IPS DF 6.9 (cell line): Measurements from ENCODE around the gene LARGE1.

Experiments
- DNase-seq: peaks from one replicate; pipeline ENCODE4 v3.0.0-alpha.2; 2013; ENCODE audit warnings: low read depth, low spot score
- H3K27ac ChIP-seq: one replicate; pipeline ENCODE4 v1.5.1; 2013; ENCODE audit warnings: low read length, control low read depth
- H3K27me3 ChIP-seq: 2 replicates; pipeline ENCODE4 v1.6.1; 2013; ENCODE audit warnings: mild to moderate bottlenecking, low read length; ENCODE audit not compliant: control insufficient read depth, insufficient read depth
- H3K36me3 ChIP-seq: 2 replicates; pipeline ENCODE4 v1.6.1; 2013; ENCODE audit warnings: low read length; ENCODE audit not compliant: control insufficient read depth, insufficient read depth
- H3K4me1 ChIP-seq: 2 replicates; pipeline ENCODE4 v1.6.1; 2013; ENCODE audit warnings: low read length; ENCODE audit not compliant: control insufficient read depth, insufficient read depth
- H3K4me3 ChIP-seq: 2 replicates; pipeline ENCODE4 v1.5.1; 2013; ENCODE audit warnings: mild to moderate bottlenecking, low read length
- H3K9me3 ChIP-seq: 2 replicates; pipeline ENCODE4 v1.6.1; 2013; ENCODE audit warnings: low read length, inconsistent platforms; ENCODE audit not compliant: control insufficient read depth, insufficient read depth
- WGBS: extraction: QIAGEN DNeasy Blood & Tissue Kit; methylation state at CpG from one replicate; pipeline ENCODE4 v1.1.7; 2013; ENCODE audit warnings: mixed read lengths, missing lambda C conversion rate; ENCODE audit not compliant: insufficient read length, insufficient coverage; 5-methylcytosine and 5-hydroxymethylcytosine counted together

The LARGE1 gene

GRCh38 chr22:33746501-33746928, 173.8 kb downstream of the LARGE1 start:
- no peak overlapping the region for H3K4me3 ChIP-seq
- no peak overlapping the region for H3K27ac ChIP-seq
- DNase-seq, result no peak
- H3K9me3 ChIP-seq, result no peaks in the 10 kb centered on the region
- WGBS, result no CpG with 5 or more reads among the region's 3 CpGs
- H3K4me1 ChIP-seq, result peaks cover 2% of the 10 kb centered on the region; the same call in 1 of the 2 replicates
- H3K36me3 ChIP-seq, result no peaks in the 10 kb centered on the region; the same call in 1 of the 2 replicates
- H3K27me3 ChIP-seq, result no peaks in the 10 kb centered on the region

DNA sequence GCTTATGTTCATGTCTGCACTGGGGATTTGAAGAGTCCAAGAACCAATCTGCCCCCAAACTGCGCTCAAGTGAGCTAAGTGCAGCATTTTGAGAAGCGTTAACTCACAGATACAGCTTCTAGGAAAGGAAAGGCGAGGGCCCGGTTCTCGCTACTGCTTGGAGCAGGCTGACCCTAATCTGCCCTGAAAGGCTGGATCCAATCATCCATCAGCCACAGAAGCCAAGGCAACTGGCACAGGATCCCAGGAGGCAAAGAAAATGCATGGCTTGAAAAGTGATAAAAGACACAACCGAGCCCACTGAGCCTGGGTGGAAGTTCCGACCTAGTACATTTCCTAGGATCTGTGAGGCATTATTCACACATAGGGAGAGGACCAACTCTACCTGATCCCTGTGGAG, 174.8 kb downstream of the LARGE1 start:
- DNase-seq, result no peak
- WGBS, result no CpG with 5 or more reads among the region's 7 CpGs
- Histone ChIP-seq H3K4me3 (no peak overlapping the region), H3K4me1 (peaks cover 2% of the 10 kb centered on the region), H3K27ac (no peak overlapping the region), H3K9me3 (no peaks in the 10 kb centered on the region), H3K27me3 (no peaks in the 10 kb centered on the region), H3K36me3 (no peaks in the 10 kb centered on the region; the same call in 1 of the 2 replicates)

- Histone ChIP-seq H3K27ac (no peak overlapping the region), H3K4me1 (peaks cover 2% of the 10 kb centered on the region; the same call in 1 of the 2 replicates), H3K27me3 (no peaks in the 10 kb centered on the region), H3K4me3 (no peak overlapping the region), H3K36me3 (no peaks in the 10 kb centered on the region), H3K9me3 (no peaks in the 10 kb centered on the region)
- no peak for DNase-seq
- WGBS, result no CpG with 5 or more reads among the region's 5 CpGs
Observed at GRCh38 chr22:33743756-33744155, 176.5 kb downstream of the LARGE1 start.

GRCh38 chr22:33741025-33741424, 179.3 kb downstream of the LARGE1 start:
- H3K4me1 ChIP-seq, result peaks cover 2% of the 10 kb centered on the region; the same call in 1 of the 2 replicates
- no peak overlapping the region for H3K27ac ChIP-seq
- H3K27me3 ChIP-seq, result no peaks in the 10 kb centered on the region
- H3K4me3 ChIP-seq, result no peak overlapping the region
- no peaks in the 10 kb centered on the region for H3K9me3 ChIP-seq
- no peaks in the 10 kb centered on the region for H3K36me3 ChIP-seq
- DNase-seq, result no peak
- WGBS, result no CpG with 5 or more reads among the region's 3 CpGs

DNA sequence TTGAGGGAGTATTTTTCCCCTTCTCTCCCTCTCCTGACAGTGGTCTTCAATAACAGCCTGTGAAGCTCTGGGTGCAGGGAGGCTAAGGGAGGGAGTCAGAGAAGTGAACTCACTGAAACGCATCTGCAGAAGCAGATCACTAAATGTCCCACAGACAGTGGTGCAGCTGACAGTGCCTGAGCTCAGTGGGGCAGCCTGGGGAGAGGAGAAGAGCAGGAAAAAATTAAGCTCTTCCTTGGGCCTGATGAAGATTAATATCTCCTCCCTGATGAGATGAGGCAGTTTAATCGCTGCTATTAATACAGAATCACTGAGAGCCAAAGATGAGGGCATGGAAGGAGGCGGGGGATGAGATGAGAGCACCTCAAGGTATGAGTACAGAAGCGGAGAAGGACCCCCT, 180.8 kb downstream of the LARGE1 start:
- H3K27me3 ChIP-seq, result no peaks in the 10 kb centered on the region
- H3K4me1 ChIP-seq, result peaks cover 2% of the 10 kb centered on the region; the same call in 1 of the 2 replicates
- DNase-seq, result no peak
- H3K9me3 ChIP-seq, result no peaks in the 10 kb centered on the region
- H3K36me3 ChIP-seq, result no peaks in the 10 kb centered on the region
- no CpG with 5 or more reads among the region's 4 CpGs for WGBS
- no peak overlapping the region for H3K4me3 ChIP-seq
- no peak overlapping the region for H3K27ac ChIP-seq

DNA sequence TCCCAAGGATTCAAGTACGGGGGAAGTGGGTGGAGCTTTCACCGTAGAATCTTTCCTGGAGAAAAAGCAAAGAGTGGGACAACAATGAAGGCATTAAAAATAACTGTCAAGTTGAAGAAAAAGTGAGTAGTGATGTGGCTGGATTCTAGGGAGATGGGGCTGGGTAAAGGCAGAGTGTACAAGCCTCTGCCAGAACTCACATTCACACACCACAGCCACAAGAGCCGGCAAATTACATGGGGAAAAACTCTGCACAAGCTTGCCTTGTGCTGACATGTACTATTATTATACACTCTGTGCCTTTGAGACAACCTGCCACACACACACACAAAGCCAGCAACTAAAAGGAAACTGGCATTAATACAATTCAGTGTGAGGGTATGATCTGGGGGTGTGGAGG, 182.6 kb downstream of the LARGE1 start:
- H3K4me1 ChIP-seq, result peaks cover 2% of the 10 kb centered on the region; the same call in 1 of the 2 replicates
- no peaks in the 10 kb centered on the region for H3K9me3 ChIP-seq
- H3K4me3 ChIP-seq, result no peak overlapping the region
- WGBS, result no CpG with 5 or more reads among the region's 3 CpGs
- no peak for DNase-seq
- H3K27me3 ChIP-seq, result no peaks in the 10 kb centered on the region
- no peak overlapping the region for H3K27ac ChIP-seq
- no peaks in the 10 kb centered on the region for H3K36me3 ChIP-seq

DNA sequence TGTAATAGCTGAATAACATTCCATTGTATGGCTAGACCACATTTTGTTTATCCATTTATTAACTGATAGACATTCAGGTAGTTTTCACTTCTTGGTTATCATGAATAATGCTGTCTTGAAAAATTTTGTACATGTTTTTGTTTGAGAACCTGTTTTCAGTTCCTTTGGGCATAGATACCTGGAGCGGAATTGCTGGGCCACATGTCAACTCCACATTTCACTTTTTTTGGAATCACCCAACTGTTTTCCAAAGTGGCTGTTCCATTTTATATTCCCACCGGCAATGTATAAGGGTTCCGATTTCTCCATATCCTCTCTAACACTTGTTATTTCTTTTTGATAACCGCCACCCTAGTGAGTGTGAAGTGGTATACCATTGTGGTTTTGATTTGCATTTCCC, 184.3 kb downstream of the LARGE1 start:
- no peak overlapping the region for H3K27ac ChIP-seq
- no peaks in the 10 kb centered on the region for H3K9me3 ChIP-seq
- DNase-seq, result no peak
- WGBS, result no CpG with 5 or more reads among the region's 4 CpGs
- H3K4me1 ChIP-seq, result peaks cover 2% of the 10 kb centered on the region; the same call in 1 of the 2 replicates
- H3K36me3 ChIP-seq, result no peaks in the 10 kb centered on the region
- H3K4me3 ChIP-seq, result no peak overlapping the region
- no peaks in the 10 kb centered on the region for H3K27me3 ChIP-seq

DNA sequence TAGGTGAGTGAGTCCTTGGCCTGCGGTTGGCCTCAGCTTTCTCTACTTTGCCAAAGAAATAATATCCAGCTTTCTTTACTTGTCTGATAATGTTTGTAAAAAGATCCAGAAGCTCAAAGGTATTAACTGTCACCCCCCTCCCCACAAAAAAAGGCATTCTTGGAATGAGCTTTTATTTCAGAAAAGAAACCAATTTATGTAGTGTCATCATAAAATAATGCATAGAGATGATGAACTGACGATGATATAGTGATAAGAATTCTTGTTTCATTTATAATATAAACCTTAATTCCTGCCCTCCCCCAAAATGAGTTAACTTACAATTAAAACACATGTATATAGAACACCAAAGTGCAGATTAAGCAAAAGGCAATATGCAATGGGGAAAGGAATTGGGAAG, 191.4 kb downstream of the LARGE1 start:
- Histone ChIP-seq H3K4me1 (peaks cover 3% of the 10 kb centered on the region; the same call in 1 of the 2 replicates), H3K36me3 (no peaks in the 10 kb centered on the region), H3K27me3 (no peaks in the 10 kb centered on the region), H3K9me3 (no peaks in the 10 kb centered on the region), H3K27ac (no peak overlapping the region), H3K4me3 (no peak overlapping the region)
- WGBS, result no CpG with 5 or more reads among the region's 2 CpGs
- no peak for DNase-seq

DNA sequence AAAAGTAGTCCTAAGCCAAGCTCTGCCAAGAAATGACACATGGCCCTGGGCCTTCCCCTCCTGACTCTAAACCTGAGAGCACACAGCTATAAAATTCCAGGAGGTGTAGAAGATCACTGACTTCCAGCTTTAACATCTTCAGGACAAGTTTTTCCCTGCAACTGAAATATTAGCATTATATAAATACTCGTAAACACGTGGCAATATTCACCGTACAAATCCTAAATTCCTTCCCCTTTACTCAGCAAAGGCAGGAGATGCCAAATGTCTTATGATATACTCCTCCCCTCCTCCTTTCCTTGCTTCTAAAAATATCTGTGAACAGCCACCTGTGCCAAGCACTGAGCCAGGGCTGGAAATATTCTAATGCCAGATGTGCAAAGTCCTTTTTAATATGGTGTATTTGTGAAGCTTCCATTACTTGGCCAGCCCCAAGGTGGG, 194.0 kb downstream of the LARGE1 start:
- no peaks in the 10 kb centered on the region for H3K27me3 ChIP-seq
- no peaks in the 10 kb centered on the region for H3K36me3 ChIP-seq
- DNase-seq, result no peak
- no peak overlapping the region for H3K27ac ChIP-seq
- H3K9me3 ChIP-seq, result no peaks in the 10 kb centered on the region
- peaks cover 4% of the 10 kb centered on the region; the same call in 1 of the 2 replicates for H3K4me1 ChIP-seq
- WGBS, result 100% methylated on average over 3 of the region's 3 CpGs
- no peak overlapping the region for H3K4me3 ChIP-seq

- DNase-seq, result no peak
- Histone ChIP-seq H3K27me3 (no peaks in the 10 kb centered on the region), H3K4me3 (no peak overlapping the region), H3K4me1 (peaks cover 4% of the 10 kb centered on the region; the same call in 1 of the 2 replicates), H3K36me3 (no peaks in the 10 kb centered on the region), H3K27ac (no peak overlapping the region), H3K9me3 (no peaks in the 10 kb centered on the region)
- WGBS, result no CpG with 5 or more reads among the region's 11 CpGs
Observed at GRCh38 chr22:33723915-33724314, 196.4 kb downstream of the LARGE1 start.

GRCh38 chr22:33722816-33723215, 197.5 kb downstream of the LARGE1 start:
- DNase-seq, result no peak
- no peak overlapping the region for H3K4me3 ChIP-seq
- H3K4me1 ChIP-seq, result peaks cover 4% of the 10 kb centered on the region; the same call in 1 of the 2 replicates
- H3K27me3 ChIP-seq, result no peaks in the 10 kb centered on the region
- no peaks in the 10 kb centered on the region for H3K36me3 ChIP-seq
- no peak overlapping the region for H3K27ac ChIP-seq
- no CpG with 5 or more reads among the region's 9 CpGs for WGBS
- H3K9me3 ChIP-seq, result no peaks in the 10 kb centered on the region
